ENCODE data around the gene MT1E. TPM values are rescaled to one million over a fixed set of nuclear protein-coding genes. Genes with fewer than 3 reads are reported as not detected.

The MT1E gene
- total RNA-seq, 1 experiment from 2014 or later = 25.9 TPM

- Histone ChIP-seq H2BK12ac (ENCODE audit: insufficient read length, low read depth, low read length) (no peak overlapping the region), H3K9ac (ENCODE audit: extremely low read depth, insufficient read length, low read length) (no peak overlapping the region), H3K56ac (ENCODE audit: insufficient read length, low read depth, low read length) (no peak overlapping the region), H3K4me2 (ENCODE audit: insufficient read depth, insufficient read length, low read length) (no peak overlapping the region), H4K91ac (ENCODE audit: insufficient read length, low read depth, low read length) (no peak overlapping the region), H2AK5ac (ENCODE audit: insufficient read length, low read length) (no peak overlapping the region), H3K14ac (ENCODE audit: insufficient read depth, low read length) (no peak overlapping the region), H3K4me1 (ENCODE audit: insufficient read depth, low read length) (peaks cover 6% of the 10 kb centered on the region; the same call in 1 of the 2 replicates), H4K20me1 (ENCODE audit: control insufficient read depth, insufficient read depth, insufficient read length) (no peaks in the 10 kb centered on the region), H2AFZ (ENCODE audit: low read length) (no peak overlapping the region), H3K23ac (ENCODE audit: insufficient read length, low read depth, low read length) (no peak overlapping the region), H3K79me2 (ENCODE audit: insufficient read depth, low read length) (no peaks in the 10 kb centered on the region), H3K23me2 (ENCODE audit: insufficient read length, low read depth, low read length, poor library complexity, severe bottlenecking) (peaks cover 8% of the 10 kb centered on the region), H2BK120ac (ENCODE audit: low read depth, low read length, poor library complexity, severe bottlenecking) (no peak overlapping the region), H3K79me1 (ENCODE audit: insufficient read depth, low read depth, low read length, poor library complexity, severe bottlenecking) (no peaks in the 10 kb centered on the region), H3K4ac (ENCODE audit: low read depth, low read length) (no peak overlapping the region), H2BK5ac (ENCODE audit: insufficient read length, low read length) (no peak overlapping the region), H3T11ph (ENCODE audit: low read length) (no peak overlapping the region), H3K27ac (ENCODE audit: insufficient read length, low read depth, low read length) (no peak overlapping the region), H3K27me3 (ENCODE audit: insufficient read depth, low read length) (peaks cover 21% of the 10 kb centered on the region; the same call in 1 of the 2 replicates), H3K9me3 (ENCODE audit: control insufficient read depth, low read depth, low read length) (no peaks in the 10 kb centered on the region), H2BK15ac (ENCODE audit: low read depth, low read length) (no peak overlapping the region), H3K18ac (ENCODE audit: insufficient read length, low read depth, low read length) (no peak overlapping the region), H4K5ac (ENCODE audit: insufficient read length, low read depth, low read length) (no peak overlapping the region), H4K8ac (replicated peaks; ENCODE audit: insufficient read length, low read depth, low read length) (no peak overlapping the region), H2BK20ac (ENCODE audit: low read depth, low read length, poor library complexity, severe bottlenecking) (no peak overlapping the region)
- peaks cover 29 to 35% of the 10 kb centered on the region in 2 experiments for H3K4me1 Mint-ChIP-seq
- H3K4me3 Mint-ChIP-seq = no peak overlapping the region; a peak in 1 of 5 replicates
- peaks cover 81% of the 10 kb centered on the region for H3K27me3 Mint-ChIP-seq (ENCODE audit: low read depth)
- H3K27ac Mint-ChIP-seq = no peak overlapping the region; a peak in 1 of 7 replicates
- no peaks in the 10 kb centered on the region for H3K36me3 Mint-ChIP-seq (ENCODE audit: insufficient read depth in 1 of 3, low read depth in 3 of 3)
- WGBS (ENCODE audit: extremely low coverage, insufficient read length, low lambda C conversion rate) = no CpG with 5 or more reads among the region's 8 CpGs
- no peaks in the 10 kb centered on the region for H3K9me3 Mint-ChIP-seq
- TF ChIP-seq CTCF (conservative IDR thresholded peaks at IDR 0.05) = no peak
- no peak for DNase-seq
These were observed 19.0 kb upstream of the MT1E start for GRCh38 chr16:56606476-56607108.

All from H9 (cell line).